HUDEP-2 (cell line): ENCODE data around the gene MEMO1.
A peak's percentile ranks its signal among the peaks of the same experiment; 100 is the strongest.
"Not testable (repeated sequence)": the region's sequence is repeated elsewhere in the genome, so short reads cannot be mapped to it uniquely, and the experiment has no call there.

Experiments
- DNase-seq, 76 experiments: peaks; one replicate each; lab custom pipeline; 2025; ENCODE audit not compliant: unreplicated experiment in 76 of 76; lab: John Stamatoyannopoulos, UW

The MEMO1 gene

GRCh38 chr2:31962757-31963361 lies 47.9 kb downstream of the MEMO1 start:
- DNase-seq: no peak

GRCh38 chr2:31958140-31958717 lies 52.6 kb downstream of the MEMO1 start:
- no peak for DNase-seq

GRCh38 chr2:31957354-31958139 lies 53.3 kb downstream of the MEMO1 start:
- DNase-seq: no peak

GRCh38 chr2:31956934-31957333 lies 53.9 kb downstream of the MEMO1 start:
- DNase-seq: not testable (repeated sequence)

GRCh38 chr2:31956312-31956711 lies 54.5 kb downstream of the MEMO1 start:
- no peak for DNase-seq

GRCh38 chr2:31953095-31953494 lies 57.7 kb downstream of the MEMO1 start:
- DNase-seq: not testable (repeated sequence)

GRCh38 chr2:31950946-31951562 lies 59.8 kb downstream of the MEMO1 start:
- no peak for DNase-seq

- DNase-seq: no peak
Measured at GRCh38 chr2:31947871-31948270, 62.9 kb downstream of the MEMO1 start.

GRCh38 chr2:31946838-31947237 lies 64.0 kb downstream of the MEMO1 start:
- no peak for DNase-seq

- DNase-seq: peak in 40 of 76 experiments; percentile 2 to 69 (median 25)
Measured at GRCh38 chr2:31945572-31945935, 65.3 kb downstream of the MEMO1 start.

GRCh38 chr2:31944828-31945571 lies 65.8 kb downstream of the MEMO1 start:
- no peak for DNase-seq

GRCh38 chr2:31943636-31944225 lies 67.1 kb downstream of the MEMO1 start:
- no peak for DNase-seq

GRCh38 chr2:31940920-31941319 lies 69.9 kb downstream of the MEMO1 start:
- no peak for DNase-seq

- DNase-seq: no peak
Measured at GRCh38 chr2:31937741-31938140, 73.1 kb downstream of the MEMO1 start.

- no peak for DNase-seq
Measured at GRCh38 chr2:31935370-31935769, 75.4 kb downstream of the MEMO1 start.

- peak in 13 of 76 experiments; percentile 1 to 33 (median 16) for DNase-seq
Measured at GRCh38 chr2:31933066-31933465, 77.7 kb downstream of the MEMO1 start.

GRCh38 chr2:31932589-31932988 lies 78.2 kb downstream of the MEMO1 start:
- no peak for DNase-seq

- no peak for DNase-seq
Measured at GRCh38 chr2:31931916-31932315, 78.9 kb downstream of the MEMO1 start.

GRCh38 chr2:31925517-31925916 lies 85.3 kb downstream of the MEMO1 start:
- DNase-seq: no peak

GRCh38 chr2:31923662-31924061 lies 87.1 kb downstream of the MEMO1 start:
- DNase-seq: no peak
